ENCODE data around the gene PLXNB2. TPM values are rescaled to one million over a fixed set of nuclear protein-coding genes. Genes with fewer than 3 reads are reported as not detected.

Gene PLXNB2
- total RNA-seq, 1 experiment from 2014 or later, result 236 TPM

- peaks cover 4 to 17% of the 10 kb centered on the region in 2 experiments for H3K36me3 ChIP-seq (ENCODE audit: control insufficient read depth in 1 of 2, insufficient read depth in 2 of 2, low read length in 2 of 2)
- CTCF ChIA-PET, result interaction anchor here (1.6 kb wide), 1 partner anchor 21 kb away, joined by 4 read pairs; the partner anchor contains the start of gene HDAC10
- TF ChIP-seq TCF7L2 (IDR thresholded peaks at IDR 0.05; ENCODE audit: borderline replicate concordance, extremely low read depth, insufficient read depth, insufficient read length) (peak; percentile 71), SIN3A (IDR thresholded peaks at IDR 0.05; ENCODE audit: low read depth) (no peak), CTCF (IDR thresholded peaks at IDR 0.05 in 2 of 3, conservative IDR thresholded peaks at IDR 0.05 in 1 of 3; ENCODE audit: borderline replicate concordance in 1 of 3, insufficient read depth in 1 of 3, low read depth in 2 of 3, low read length in 2 of 3) (0 out of 6 replicates have a peak, but pooled peaks of 1 of the 3 experiments have one; percentile 13)
- ATAC-seq (peak; percentile 52), DNase-seq (ENCODE audit: low read depth, low spot score) (no peak)
- H3K9me2 ChIP-seq (ENCODE audit: insufficient read depth), result no peaks in the 10 kb centered on the region
- H2AFZ ChIP-seq (ENCODE audit: low read depth, low read length, poor library complexity, severe bottlenecking), result no peak overlapping the region
- peak overlapping the region; percentile 42; the same call in 1 of the 2 replicates for H3K27ac ChIP-seq (ENCODE audit: low read depth, low read length)
- POLR2A ChIA-PET, result interaction anchor here (0.6 to 2.3 kb wide), 2 partner anchors 9 to 21 kb away, joined by 4 to 7 read pairs; partner anchors contain the start of gene HDAC10
- peak overlapping the region; percentile 97 for H3K4me2 ChIP-seq (ENCODE audit: low read length)
- RAD21 ChIA-PET (ENCODE audit: low non-redundant PET in 1 of 2, low total read pairs in 2 of 2, uncharacterized antibody in 2 of 2, unreplicated experiment in 2 of 2), result no interaction called here
- intact Hi-C loops (cut with micrococcal nuclease), result no loop called here
- H3K9ac ChIP-seq (ENCODE audit: low read length), result no peak overlapping the region
- peak overlapping the region; percentile 55 to 65; a peak in 3 of 4 replicates for H3K4me3 ChIP-seq (replicated peaks in 1 of 2; ENCODE audit: low read depth in 1 of 2, low read length in 2 of 2)
- no TSS peak for BruUV-seq (replicated peaks)
- peaks cover 27 to 55% of the 10 kb centered on the region in 2 experiments for H3K4me1 ChIP-seq (ENCODE audit: control insufficient read depth in 1 of 2, insufficient read depth in 2 of 2, low read length in 2 of 2)
- H4K20me1 ChIP-seq (ENCODE audit: insufficient read depth), result no peaks in the 10 kb centered on the region
- no peaks in the 10 kb centered on the region; the same call in 1 of the 2 replicates for H3K79me2 ChIP-seq (ENCODE audit: insufficient read depth, low read length)
- no peaks in the 10 kb centered on the region for H3K27me3 ChIP-seq (ENCODE audit: insufficient read depth, low read length)
- peaks cover 4 to 9% of the 10 kb centered on the region in 2 experiments; a peak in 2 of 4 replicates for H3K9me3 ChIP-seq (ENCODE audit: control insufficient read depth in 1 of 2, insufficient read depth in 1 of 2, low read depth in 1 of 2, low read length in 2 of 2)
Measured at GRCh38 chr22:50271519-50271970, 35.9 kb downstream of the PLXNB2 start.

GRCh38 chr22:50270666-50271394 lies 36.6 kb downstream of the PLXNB2 start:
- BruUV-seq (replicated peaks), result no TSS peak
- ATAC-seq, result peak; percentile 36
- TF ChIP-seq EZH2 (IDR thresholded peaks at IDR 0.05), result no peak
- peak; percentile 33; the same call in 1 of the 2 replicates for TF ChIP-seq MAX (IDR thresholded peaks at IDR 0.05)
- no peak for TF ChIP-seq EGR1 (IDR thresholded peaks at IDR 0.05; ENCODE audit: low read depth)
- TF ChIP-seq SP1 (IDR thresholded peaks at IDR 0.05; ENCODE audit: low read depth), result no peak
- TF ChIP-seq TCF7L2 (IDR thresholded peaks at IDR 0.05; ENCODE audit: borderline replicate concordance, extremely low read depth, insufficient read depth, insufficient read length), result no peak
- TF ChIP-seq YY1 (IDR thresholded peaks at IDR 0.05; ENCODE audit: extremely low read depth, insufficient replicate concordance, low read depth, low read length), result no peak
- TF ChIP-seq CEBPB (IDR thresholded peaks at IDR 0.05; ENCODE audit: low read depth), result no peak
- no peak for TF ChIP-seq SRF (IDR thresholded peaks at IDR 0.05; ENCODE audit: low read depth)
- TF ChIP-seq SIN3A (IDR thresholded peaks at IDR 0.05; ENCODE audit: low read depth), result peak; percentile 64; the same call in 1 of the 2 replicates
- TF ChIP-seq CTCF (IDR thresholded peaks at IDR 0.05 in 2 of 3, conservative IDR thresholded peaks at IDR 0.05 in 1 of 3; ENCODE audit: borderline replicate concordance in 1 of 3, insufficient read depth in 1 of 3, low read depth in 2 of 3, low read length in 2 of 3), result no peak
- no peak for TF ChIP-seq JUND (IDR thresholded peaks at IDR 0.05)

More at GRCh38 chr22:50270666-50271394, 36.6 kb downstream of the PLXNB2 start:
- ChIA-PET POLR2A (interaction anchor here (0.6 to 2.3 kb wide), 2 partner anchors 8 to 20 kb away, joined by 4 to 7 read pairs; partner anchors contain the start of gene HDAC10), CTCF (interaction anchor here (1.6 kb wide), 1 partner anchor 20 kb away, joined by 4 read pairs; the partner anchor contains the start of gene HDAC10), RAD21 (ENCODE audit: low non-redundant PET in 1 of 2, low total read pairs in 2 of 2, uncharacterized antibody in 2 of 2, unreplicated experiment in 2 of 2) (no interaction called here)
- no peak for DNase-seq (ENCODE audit: low read depth, low spot score)
- no peak overlapping the region for H2AFZ ChIP-seq (ENCODE audit: low read depth, low read length, poor library complexity, severe bottlenecking)
- no peaks in the 10 kb centered on the region; the same call in 1 of the 2 replicates for H3K79me2 ChIP-seq (ENCODE audit: insufficient read depth, low read length)
- intact Hi-C loops (cut with micrococcal nuclease), result no loop called here
- peak overlapping the region; percentile 57 for H3K9ac ChIP-seq (ENCODE audit: low read length)
- H3K36me3 ChIP-seq (ENCODE audit: control insufficient read depth in 1 of 2, insufficient read depth in 2 of 2, low read length in 2 of 2), result peaks cover 0 to 10% of the 10 kb centered on the region in 2 experiments; a peak in 3 of 4 replicates
- H4K20me1 ChIP-seq (ENCODE audit: insufficient read depth), result no peaks in the 10 kb centered on the region
- H3K9me2 ChIP-seq (ENCODE audit: insufficient read depth), result no peaks in the 10 kb centered on the region
- no peaks in the 10 kb centered on the region for H3K27me3 ChIP-seq (ENCODE audit: insufficient read depth, low read length)
- H3K4me3 ChIP-seq (replicated peaks in 1 of 2; ENCODE audit: low read depth in 1 of 2, low read length in 2 of 2), result peak overlapping the region; percentile 55 to 65
- H3K27ac ChIP-seq (ENCODE audit: low read depth, low read length), result peak overlapping the region; percentile 49
- H3K4me2 ChIP-seq (ENCODE audit: low read length), result peak overlapping the region; percentile 97
- H3K4me1 ChIP-seq (ENCODE audit: control insufficient read depth in 1 of 2, insufficient read depth in 2 of 2, low read length in 2 of 2), result peaks cover 27 to 53% of the 10 kb centered on the region in 2 experiments
- H3K9me3 ChIP-seq (ENCODE audit: control insufficient read depth in 1 of 2, insufficient read depth in 1 of 2, low read depth in 1 of 2, low read length in 2 of 2), result peaks cover 0 to 1% of the 10 kb centered on the region in 2 experiments; a peak in 1 of 4 replicates
